Endothelial cell of umbilical vein (primary cell): ENCODE data around the gene TBCD. TPM values are rescaled to one million over a fixed set of nuclear protein-coding genes. Genes with fewer than 3 reads are reported as not detected.

Source experiments
- BruUV-seq: library from RNA; stranded (reverse); fragments of 400-500 nt; replicated peaks from 2 replicates; lab custom pipeline; 2021; lab: Mats Ljungman, UMichigan
- CTCF ChIA-PET: fragments of 300-600, 350-600 bp; sonication (Branson Sonifier 250); formaldehyde crosslinking; loops from one replicate; lab custom pipeline; 2021; ENCODE audit warnings: antibody characterized with exemption, inconsistent platforms; lab: Charles Lee
- POLR2A ChIA-PET: fragments of 300-600, 350-600 bp; sonication (Branson Sonifier 250); formaldehyde crosslinking; loops from one replicate; lab custom pipeline; 2021; ENCODE audit warnings: antibody characterized with exemption, inconsistent platforms; lab: Charles Lee
- DNase-seq: peaks from one replicate; pipeline ENCODE4 v3.0.0-alpha.2; 2011; ENCODE audit warnings: low read depth, low spot score
- FAIRE-seq: peaks from 2 replicates; lab custom pipeline; 2011; peaks lifted over from hg19 to GRCh38; lab: Jason Lieb, UNC
- H2AFZ ChIP-seq: 2 replicates; pipeline ENCODE4 v1.6.0; 2012; ENCODE audit warnings: low read depth, low read length, control low read depth, inconsistent platforms
- H3K27ac ChIP-seq: 2 replicates; pipeline ENCODE4 v1.5.1; 2011; ENCODE audit warnings: low read depth, mild to moderate bottlenecking, control low read depth, low read length, moderate library complexity; ENCODE audit not compliant: insufficient read depth
- H3K27me3 ChIP-seq, 2 experiments: 2 replicates each; pipeline versions ENCODE4 v1.6.0 to v1.6.1; 2011; ENCODE audit warnings: low read length in 2 of 2, mixed read lengths in 1 of 2; ENCODE audit not compliant: control insufficient read depth in 2 of 2, insufficient read depth in 2 of 2
- H3K36me3 ChIP-seq, 2 experiments: 2 replicates in 1 of 2; 3 replicates in 1 of 2; pipeline ENCODE4 v1.5.1; 2011; ENCODE audit warnings: low read length in 2 of 2, mild to moderate bottlenecking in 1 of 2, moderate library complexity in 1 of 2; ENCODE audit not compliant: control insufficient read depth in 2 of 2, insufficient read depth in 2 of 2; ENCODE audit errors: extremely low read depth in 1 of 2
- H3K4me1 ChIP-seq: 3 replicates; pipeline ENCODE4 v1.5.1; 2011; ENCODE audit warnings: mild to moderate bottlenecking, low read length; ENCODE audit not compliant: control insufficient read depth, insufficient read depth; ENCODE audit errors: extremely low read depth
- H3K4me2 ChIP-seq: 2 replicates; pipeline ENCODE4 v1.6.1; 2011; ENCODE audit warnings: low read length, control low read depth, mixed read lengths; ENCODE audit not compliant: insufficient read depth
- H3K4me3 ChIP-seq, 3 experiments: fragments of 200-600 bp in 1 of 3; sonication (generic), shearing (Covaris generic) in 1 of 3; replicated peaks in 1 of 3; 2 replicates each; pipeline ENCODE4 v1.5.1; 2011 to 2016; ENCODE audit warnings: control low read depth in 3 of 3, low read length in 3 of 3, mild to moderate bottlenecking in 2 of 3, inconsistent platforms in 1 of 3, low read depth in 1 of 3, moderate library complexity in 1 of 3; ENCODE audit not compliant: insufficient read depth in 1 of 3
- H3K79me2 ChIP-seq: 2 replicates; pipeline ENCODE4 v1.6.0; 2012; ENCODE audit warnings: low read length, inconsistent platforms; ENCODE audit not compliant: control insufficient read depth, insufficient read depth
- H3K9ac ChIP-seq: replicated peaks from 2 replicates; pipeline ENCODE3; 2011; ENCODE audit warnings: low read length, control low read depth; ENCODE audit not compliant: insufficient read depth; ENCODE audit errors: extremely low read depth
- H3K9me1 ChIP-seq: replicated peaks from 3 replicates; pipeline ENCODE4 v1.6.0; 2011; ENCODE audit warnings: mild to moderate bottlenecking, low read length; ENCODE audit not compliant: control insufficient read depth, insufficient read depth; ENCODE audit errors: extremely low read depth
- H3K9me3 ChIP-seq: replicated peaks from 2 replicates; pipeline ENCODE4 v1.5.1; 2012; ENCODE audit warnings: low read length, inconsistent platforms; ENCODE audit not compliant: control insufficient read depth, insufficient read depth
- H4K20me1 ChIP-seq: replicated peaks from 2 replicates; pipeline ENCODE3; 2011; ENCODE audit warnings: mild to moderate bottlenecking, low read length; ENCODE audit not compliant: control insufficient read depth, insufficient read depth; ENCODE audit errors: extremely low read depth
- FOS ChIP-seq: IDR thresholded peaks from 2 replicates; pipeline ENCODE4 v1.6.1; 2011; ENCODE audit warnings: mild to moderate bottlenecking, low read length, moderate library complexity, borderline replicate concordance; ENCODE audit not compliant: insufficient read depth
- JUN ChIP-seq: IDR thresholded peaks from 2 replicates; pipeline ENCODE4 v1.6.1; 2011; ENCODE audit warnings: borderline replicate concordance, low read depth; ENCODE audit not compliant: insufficient read length, insufficient read depth
- MAX ChIP-seq: IDR thresholded peaks from 2 replicates; pipeline ENCODE4 v1.6.1; 2011; ENCODE audit not compliant: insufficient read depth, insufficient read length
- MYC ChIP-seq: IDR thresholded peaks from one replicate; pipeline ENCODE4 v1.6.1; 2011; ENCODE audit warnings: mild to moderate bottlenecking, low read depth, low read length
- POLR2A ChIP-seq: IDR thresholded peaks from 2 replicates; pipeline ENCODE4 v1.6.1; 2012; ENCODE audit warnings: low read depth, mild to moderate bottlenecking, control low read depth, low read length
- POLR2AphosphoS5 ChIP-seq: IDR thresholded peaks from 2 replicates; pipeline ENCODE4 v1.6.1; 2012; ENCODE audit warnings: low read depth, mild to moderate bottlenecking, control low read depth, low read length, moderate library complexity; ENCODE audit not compliant: insufficient read depth
- dilution Hi-C: fragments of 300-500 bp; cut with MboI; formaldehyde crosslinking; loops from one replicate; pipeline ENCODE4 v1.15.0; 2019; ENCODE audit warnings: low sequenced_read_pairs; ENCODE audit not compliant: extremely low pct_ligation_motif_present
- intact Hi-C: fragments of 100-400 bp; cut with micrococcal nuclease; formaldehyde crosslinking; loops from one replicate; pipeline ENCODE4 v1.10.0; 2022
- polyA plus RNA-seq, 4 experiments: library from polyadenylated mRNA; depleted of rRNA in 3 of 4; stranded (reverse) in 3 of 4; unstranded in 1 of 4; fragments of >200 nt; gene quantifications; 2 replicates each; pipeline versions ENCODE4 v1.2.1 to v1.2.3, GENCODE V29; 2011 to 2012; ENCODE audit warnings: missing spikeins in 1 of 4
- total RNA-seq: library from RNA; stranded (reverse); gene quantifications from 2 replicates; pipeline ENCODE4 v1.2.3, GENCODE V29; 2021

Gene TBCD
- total and polyA plus RNA-seq, 2 donors (not counting 3 experiments of a cell fraction or from before 2014, with no cell fraction given) = 121 to 145 TPM

- Histone ChIP-seq H3K4me3 (no peak overlapping the region), H3K79me2 (no peaks in the 10 kb centered on the region), H3K36me3 (peaks cover 0 to 2% of the 10 kb centered on the region in 2 experiments), H3K9me1 (no peaks in the 10 kb centered on the region), H3K27ac (no peak overlapping the region), H2AFZ (no peak overlapping the region), H3K9me3 (no peaks in the 10 kb centered on the region), H3K9ac (no peak overlapping the region), H4K20me1 (no peaks in the 10 kb centered on the region), H3K4me1 (no peaks in the 10 kb centered on the region), H3K4me2 (no peak overlapping the region), H3K27me3 (no peaks in the 10 kb centered on the region)
- FAIRE-seq (no peak), DNase-seq (no peak)
- intact Hi-C loops (no loop called here), dilution Hi-C loops (no loop called here)
- TF ChIP-seq MAX (no peak), FOS (no peak)
- ChIA-PET CTCF (interaction anchor here (1.0 to 1.5 kb wide), 6 partner anchors 12 to 100 kb away, joined by 3 to 5 read pairs (median 4); no protein-coding TSS in a partner anchor), POLR2A (no interaction called here)
- no TSS peak for BruUV-seq
Measured at GRCh38 chr17:82817947-82818346, 66.1 kb downstream of the TBCD start.

GRCh38 chr17:82820278-82821251 lies 68.7 kb downstream of the TBCD start:
- H2AFZ ChIP-seq = no peak overlapping the region
- BruUV-seq = no TSS peak
- H3K9ac ChIP-seq = no peak overlapping the region
- intact Hi-C loops (no loop called here), dilution Hi-C loops (no loop called here)
- no peak for FAIRE-seq
- no peak overlapping the region for H3K4me2 ChIP-seq
- H3K36me3 ChIP-seq = no peaks in the 10 kb centered on the region
- ChIA-PET CTCF (interaction anchor here (1.2 to 1.6 kb wide), 2 partner anchors 16 to 39 kb away, joined by 3 to 7 read pairs; no protein-coding TSS in a partner anchor), POLR2A (no interaction called here)
- no peak for TF ChIP-seq FOS
- no peak for TF ChIP-seq POLR2A
- TF ChIP-seq MYC = no peak
- TF ChIP-seq JUN = no peak
- TF ChIP-seq POLR2AphosphoS5 = no peak
- H3K27me3 ChIP-seq = no peaks in the 10 kb centered on the region
- H4K20me1 ChIP-seq = no peaks in the 10 kb centered on the region
- no peaks in the 10 kb centered on the region for H3K4me1 ChIP-seq
- no peak for DNase-seq
- no peak overlapping the region for H3K4me3 ChIP-seq
- no peaks in the 10 kb centered on the region for H3K9me3 ChIP-seq
- H3K9me1 ChIP-seq = no peaks in the 10 kb centered on the region
- no peak overlapping the region for H3K27ac ChIP-seq
- H3K79me2 ChIP-seq = no peaks in the 10 kb centered on the region
